K562 (cell line): Measurements from ENCODE around the gene OOSP1. TPM values are rescaled to one million over a fixed set of nuclear protein-coding genes. Genes with fewer than 3 reads are reported as not detected.

Experiments used
- ATAC-seq: fragments of 200-7000 bp; cut with Tn5 transposase; 3 replicates; pipeline ENCODE4 v1.9.1; 2020; ENCODE audit warnings: moderate library complexity
- BruUV-seq: library from RNA; stranded (reverse); fragments of 400-500 nt; replicated peaks from 2 replicates; lab custom pipeline; 2021; lab: Mats Ljungman, UMichigan
- CTCF ChIA-PET: fragments of 300-600 bp; formaldehyde crosslinking; extraction: SDS; loops from one replicate; lab custom pipeline; 2021; ENCODE audit warnings: low intra/inter-chr PET ratio; lab: Yijun Ruan, JAX
- POLR2A ChIA-PET: fragments of 300-600, 350-650 bp; sonication (Branson Sonifier 250); formaldehyde crosslinking; extraction: SDS; loops from one replicate; lab custom pipeline; 2021; ENCODE audit warnings: antibody characterized with exemption, inconsistent platforms; lab: Yijun Ruan, JAX
- DNase-seq, 4 experiments: peaks; one replicate each; pipeline versions ENCODE4 v3.0.0 to v3.0.0-alpha.2; 2011 to 2018; ENCODE audit warnings: low spot score in 3 of 4, mixed read lengths in 3 of 4; ENCODE audit errors: extremely low read depth in 1 of 4
- FAIRE-seq: peaks from 2 replicates; lab custom pipeline; 2011; peaks lifted over from hg19 to GRCh38; lab: Jason Lieb, UNC
- H2AFZ ChIP-seq: 2 replicates; pipeline ENCODE4 v1.6.0; 2011; ENCODE audit warnings: low read depth, low read length, control low read depth, inconsistent platforms
- H3K27ac ChIP-seq: fragments of 200-600 bp; 3 replicates; pipeline ENCODE4 v1.8.0; 2011; ENCODE audit warnings: low read depth, mild to moderate bottlenecking, control low read depth, inconsistent platforms, low read length, moderate library complexity, mixed read lengths; ENCODE audit errors: extremely low read depth
- H3K27me3 ChIP-seq, 2 experiments: fragments of 300-600 bp in 1 of 2; 2 replicates in 1 of 2; 3 replicates in 1 of 2; pipeline versions ENCODE4 v1.6.0 to v1.8.0; 2011; ENCODE audit warnings: inconsistent platforms in 2 of 2, low read length in 2 of 2, mild to moderate bottlenecking in 1 of 2, mixed read lengths in 1 of 2, moderate library complexity in 1 of 2; ENCODE audit not compliant: control insufficient read depth in 2 of 2, insufficient read depth in 2 of 2
- H3K36me3 ChIP-seq: fragments of 300-600 bp; 3 replicates; pipeline ENCODE4 v1.8.0; 2011; ENCODE audit warnings: mild to moderate bottlenecking, low read length, inconsistent platforms; ENCODE audit not compliant: control insufficient read depth, insufficient read depth
- H3K4me1 ChIP-seq, 2 experiments: fragments of 200-600 bp in 1 of 2; replicated peaks in 1 of 2; 2 replicates in 1 of 2; 3 replicates in 1 of 2; pipeline versions ENCODE4 v1.5.1 to v1.8.0; 2011; ENCODE audit warnings: inconsistent platforms in 2 of 2, low read length in 2 of 2, mild to moderate bottlenecking in 1 of 2, mixed read lengths in 1 of 2, moderate library complexity in 1 of 2; ENCODE audit not compliant: control insufficient read depth in 2 of 2, insufficient read depth in 2 of 2
- H3K4me2 ChIP-seq: 2 replicates; pipeline ENCODE4 v1.6.1; 2011; ENCODE audit warnings: low read length, control low read depth, inconsistent platforms, mixed read lengths; ENCODE audit not compliant: insufficient read depth
- H3K4me3 ChIP-seq: fragments of 200-600 bp; sonication (generic), shearing (Covaris generic); 2 replicates; pipeline ENCODE4 v1.5.1; 2016; ENCODE audit warnings: control low read depth, inconsistent platforms
- H3K79me2 ChIP-seq: fragments of 200-600 bp; 3 replicates; pipeline ENCODE4 v1.8.0; 2011; ENCODE audit warnings: low read length, inconsistent platforms; ENCODE audit not compliant: control insufficient read depth, insufficient read depth
- H3K9ac ChIP-seq, 2 experiments: 2 replicates each; pipeline versions ENCODE4 v1.6.0 to v1.6.1; 2011; ENCODE audit warnings: low read depth in 2 of 2, low read length in 2 of 2, control low read depth in 1 of 2, inconsistent platforms in 1 of 2, mild to moderate bottlenecking in 1 of 2, mixed read lengths in 1 of 2; ENCODE audit not compliant: insufficient read depth in 1 of 2
- H3K9me1 ChIP-seq: one replicate; pipeline ENCODE4 v1.6.0; 2011; ENCODE audit warnings: inconsistent platforms, mild to moderate bottlenecking, low read length, moderate library complexity; ENCODE audit not compliant: control insufficient read depth, insufficient read depth
- H3K9me3 ChIP-seq: replicated peaks from 2 replicates; pipeline ENCODE4 v1.5.1; 2011; ENCODE audit warnings: low read depth, low read length, inconsistent platforms; ENCODE audit not compliant: control insufficient read depth, insufficient read depth
- H4K20me1 ChIP-seq: replicated peaks from 2 replicates; pipeline ENCODE4 v1.6.1; 2011; ENCODE audit warnings: low read length, inconsistent platforms, mixed read lengths; ENCODE audit not compliant: control insufficient read depth, insufficient read depth
- ASH1L ChIP-seq: fragments of 450-650 bp; IDR thresholded peaks from 2 replicates; pipeline ENCODE4 v1.6.1; 2018; ENCODE audit warnings: borderline replicate concordance, mild to moderate bottlenecking, low read depth; ENCODE audit not compliant: partially characterized antibody
- BCOR ChIP-seq: fragments of 450-650 bp; IDR thresholded peaks from 2 replicates; pipeline ENCODE4 v1.6.1; 2016
- DMBX1 ChIP-seq: fragments of 250-450 bp; sonication (Bioruptor Pico); IDR thresholded peaks from 2 replicates; pipeline ENCODE4 v1.8.0; 2022; ENCODE audit warnings: inconsistent platforms, mild to moderate bottlenecking, moderate library complexity, borderline replicate concordance
- KHSRP ChIP-seq: fragments of 450-650 bp; IDR thresholded peaks from 2 replicates; pipeline ENCODE4 v1.6.1; 2017
- NFXL1 ChIP-seq: fragments of 450-650 bp; formaldehyde crosslinking; IDR thresholded peaks from 2 replicates; pipeline ENCODE4 v1.4.0; 2021; ENCODE audit warnings: mild to moderate bottlenecking
- POLR2A ChIP-seq: fragments of 450-650 bp; conservative IDR thresholded peaks from 2 replicates; pipeline ENCODE4 v1.6.1; 2016
- STAT5A ChIP-seq: IDR thresholded peaks from 2 replicates; pipeline ENCODE4 v1.6.1; 2012; ENCODE audit warnings: low read length, inconsistent platforms, borderline replicate concordance
- ZFP30 ChIP-seq: fragments of 250-450 bp; sonication (Bioruptor Pico); IDR thresholded peaks from 2 replicates; pipeline ENCODE4 v1.8.0; 2022; ENCODE audit warnings: moderate library complexity, mild to moderate bottlenecking, inconsistent platforms, borderline replicate concordance
- ZNF197 ChIP-seq: fragments of 200-800 bp; sonication (Bioruptor generic); IDR thresholded peaks from 2 replicates; pipeline ENCODE4 v1.6.1; 2016; ENCODE audit warnings: low read depth, missing genetic modification characterization, missing compliant biosample characterization
- ZNF24 ChIP-seq: fragments of 450-650 bp; IDR thresholded peaks from 2 replicates; pipeline ENCODE4 v1.6.1; 2016
- ZNF584 ChIP-seq: fragments of 200-800 bp; sonication (Bioruptor generic); IDR thresholded peaks from 2 replicates; pipeline ENCODE4 v1.6.1; 2016; ENCODE audit warnings: low read depth, mild to moderate bottlenecking, missing genetic modification characterization, missing compliant biosample characterization
- WGBS: fragments of 100-300 bp; shearing (Covaris generic); methylation state at CpG from one replicate; pipeline ENCODE4 v1.1.6; 2016; ENCODE audit warnings: low coverage, mixed read lengths; ENCODE audit not compliant: insufficient coverage; ENCODE audit errors: missing lambda C conversion rate; 5-methylcytosine and 5-hydroxymethylcytosine counted together
- in situ Hi-C: fragments of 300-500 bp; cut with MboI; formaldehyde crosslinking; loops from 4 replicates; pipeline ENCODE4 v1.15.0; 2018; ENCODE audit warnings: inconsistent platforms, mixed read lengths
- intact Hi-C: fragments of 100-400 bp; cut with micrococcal nuclease; formaldehyde crosslinking; loops from 2 replicates; pipeline ENCODE4 v1.14.2; 2022
- polyA plus RNA-seq, 8 experiments: library from polyadenylated mRNA; depleted of rRNA in 4 of 8; stranded (reverse) in 5 of 8; unstranded in 3 of 8; fragments of >200 nt; fragmentation: Nextera tagmentation in 2 of 8; fragmentation: Illumina TruSeq in 1 of 8; extraction: Ambion mirVana in 2 of 8; extraction: Trizol in 1 of 8; gene quantifications; 2 replicates each; pipeline versions ENCODE4 v1.2.1 to v1.2.3, GENCODE V29; 2011 to 2014; ENCODE audit warnings: inconsistent platforms in 1 of 8, missing spikeins in 1 of 8
- total RNA-seq, 7 experiments: library from RNA; depleted of rRNA in 6 of 7; stranded (reverse); fragments of >200 nt in 6 of 7; fragmentation: Illumina TruSeq in 2 of 7; extraction: Trizol in 2 of 7; gene quantifications; 2 replicates each; pipeline versions ENCODE4 v1.2.1 to v1.2.3, GENCODE V29; 2011 to 2021; ENCODE audit warnings: low replicate concordance in 1 of 7
- TF ChIP-seq, protein P1 (sequence below): fragments of 450-650 bp; IDR thresholded peaks from 2 replicates; pipeline ENCODE4 v1.6.1; 2016

Gene OOSP1
- total and polyA plus RNA-seq, 9 of the 15 experiments (the other 6 are each of a cell fraction or from before 2014, with no cell fraction given) = 0.14 to 3.0 (median 0.61) TPM

DNA sequence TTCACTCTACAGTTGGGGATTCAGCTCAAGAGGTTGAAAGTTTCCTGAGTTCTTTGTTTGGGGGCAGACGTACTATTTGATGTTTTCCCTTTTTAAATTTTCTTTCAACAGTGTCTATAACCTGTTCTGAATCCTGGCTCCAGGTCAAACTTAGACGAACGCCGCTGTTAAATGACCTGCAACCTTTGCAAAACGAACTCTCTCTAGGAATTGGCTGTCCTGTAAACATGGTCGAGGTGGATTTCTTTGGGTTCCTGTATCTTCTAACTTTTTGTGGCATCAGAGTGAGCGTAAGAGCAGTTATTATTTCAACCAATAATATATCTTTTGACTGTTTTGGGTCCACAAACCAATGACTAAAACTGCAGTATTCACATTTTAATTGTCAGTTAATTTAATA is 27.2 kb downstream of the OOSP1 start:
- POLR2A ChIA-PET = no interaction called here
- peaks cover 0 to 34% of the 10 kb centered on the region in 2 experiments; a peak in 3 of 5 replicates for H3K4me1 ChIP-seq

DNA sequence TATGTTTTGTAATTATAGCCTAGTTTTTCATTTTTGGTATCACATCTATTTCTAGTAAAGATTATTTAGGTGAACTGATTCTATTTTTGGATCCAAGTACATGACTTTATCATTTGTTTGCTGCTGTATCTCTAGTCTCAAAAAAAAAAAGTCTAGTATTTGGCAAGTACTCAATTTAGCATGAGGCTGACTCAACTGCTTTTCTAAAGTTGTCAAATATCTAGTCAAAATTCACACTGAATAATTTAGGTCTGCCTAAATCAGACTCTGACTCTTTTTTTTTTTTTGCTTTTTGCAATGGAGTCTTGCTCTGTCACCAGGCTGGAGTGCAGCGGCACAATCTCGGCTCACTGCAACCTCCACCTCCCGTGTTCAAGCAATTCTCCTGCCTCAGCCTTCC is 28.0 kb downstream of the OOSP1 start:
- in situ Hi-C loops (no loop called here), intact Hi-C loops (loop anchor here (5.0 kb wide), 1 partner anchor 226 kb away; no protein-coding TSS in a partner anchor)
- H3K79me2 ChIP-seq = no peaks in the 10 kb centered on the region
- no peaks in the 10 kb centered on the region for H4K20me1 ChIP-seq
- BruUV-seq = no TSS peak
- DNase-seq (no peak), ATAC-seq (no peak), FAIRE-seq (no peak)
- no peak overlapping the region for H3K4me3 ChIP-seq
- ChIA-PET POLR2A (no interaction called here), CTCF (interaction anchor here (0.7 kb wide), 1 partner anchor 27 kb away, joined by 3 read pairs; no protein-coding TSS in a partner anchor)
- peaks cover 7% of the 10 kb centered on the region; the same call in 2 of the 3 replicates for H3K36me3 ChIP-seq
- no peak overlapping the region for H3K27ac ChIP-seq
- 78% methylated on average over 3 of the region's 3 CpGs for WGBS
- H3K9ac ChIP-seq = no peak overlapping the region
- H3K4me1 ChIP-seq = peaks cover 0 to 27% of the 10 kb centered on the region in 2 experiments; a peak in 3 of 5 replicates
- no peaks in the 10 kb centered on the region for H3K9me1 ChIP-seq
- H3K27me3 ChIP-seq = no peaks in the 10 kb centered on the region
- H3K9me3 ChIP-seq = peaks cover 32% of the 10 kb centered on the region
- H3K4me2 ChIP-seq = no peak overlapping the region
- no peak overlapping the region for H2AFZ ChIP-seq
- TF ChIP-seq DMBX1 (CRISPR knock-in tag) (0 out of 2 replicates have a peak, but pooled peaks have one; percentile 42), ZNF197 (CRISPR knock-in tag) (no peak)
- TF ChIP-seq, protein P1, sequence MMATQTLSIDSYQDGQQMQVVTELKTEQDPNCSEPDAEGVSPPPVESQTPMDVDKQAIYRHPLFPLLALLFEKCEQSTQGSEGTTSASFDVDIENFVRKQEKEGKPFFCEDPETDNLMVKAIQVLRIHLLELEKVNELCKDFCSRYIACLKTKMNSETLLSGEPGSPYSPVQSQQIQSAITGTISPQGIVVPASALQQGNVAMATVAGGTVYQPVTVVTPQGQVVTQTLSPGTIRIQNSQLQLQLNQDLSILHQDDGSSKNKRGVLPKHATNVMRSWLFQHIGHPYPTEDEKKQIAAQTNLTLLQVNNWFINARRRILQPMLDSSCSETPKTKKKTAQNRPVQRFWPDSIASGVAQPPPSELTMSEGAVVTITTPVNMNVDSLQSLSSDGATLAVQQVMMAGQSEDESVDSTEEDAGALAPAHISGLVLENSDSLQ = no peak

More for the DNA sequence above, 27.2 kb downstream of the OOSP1 start:
- Histone ChIP-seq H3K27ac (peak overlapping the region; percentile 25), H2AFZ (peak overlapping the region; percentile 53; the same call in 1 of the 2 replicates), H3K9me3 (peaks cover 37% of the 10 kb centered on the region), H3K27me3 (no peaks in the 10 kb centered on the region), H4K20me1 (no peaks in the 10 kb centered on the region), H3K9me1 (no peaks in the 10 kb centered on the region), H3K36me3 (peaks cover 7% of the 10 kb centered on the region; the same call in 2 of the 3 replicates), H3K4me3 (no peak overlapping the region), H3K79me2 (no peaks in the 10 kb centered on the region)
- ATAC-seq (no peak), FAIRE-seq (no peak), DNase-seq (no peak)
- intact Hi-C loops = loop anchor here (5.0 kb wide), 1 partner anchor 227 kb away; no protein-coding TSS in a partner anchor
- CTCF ChIA-PET = interaction anchor here (0.5 kb wide), 1 partner anchor 12 kb away, joined by 3 read pairs; no protein-coding TSS in a partner anchor
- BruUV-seq = no TSS peak
- in situ Hi-C loops = no loop called here
- WGBS = 53% methylated on average over 7 of the region's 7 CpGs
- TF ChIP-seq ZNF24 (no peak), ZFP30 (CRISPR knock-in tag) (no peak), POLR2A (no peak), BCOR (no peak), STAT5A (no peak), ZNF584 (CRISPR knock-in tag) (no peak), KHSRP (no peak), NFXL1 (CRISPR knock-in tag) (no peak), ASH1L (no peak)
- TF ChIP-seq, all 486 proteins: peak for 0
- H3K9ac ChIP-seq = no peak overlapping the region
- no peak overlapping the region for H3K4me2 ChIP-seq
